Measurements from ENCODE around the gene URB1. TPM values are rescaled to one million over a fixed set of nuclear protein-coding genes. Genes with fewer than 3 reads are reported as not detected.

Gene URB1
- total and polyA plus RNA-seq, 9 of the 15 experiments (the other 6 are each of a cell fraction or from before 2014, with no cell fraction given) = 0.97 to 53.6 (median 21.5) TPM

- TF ChIP-seq CLOCK (CRISPR knock-in tag; IDR thresholded peaks at IDR 0.05; ENCODE audit: borderline replicate concordance) (no peak), ERF (CRISPR knock-in tag; IDR thresholded peaks at IDR 0.05) (no peak), NFE2L1 (tag; IDR thresholded peaks at IDR 0.05; ENCODE audit: borderline replicate concordance, low read depth) (no peak), HNRNPL (IDR thresholded peaks at IDR 0.05; ENCODE audit: low read depth, low read length) (no peak), ZNF436 (CRISPR knock-in tag; IDR thresholded peaks at IDR 0.05) (no peak), YY1 (IDR thresholded peaks at IDR 0.05; ENCODE audit: borderline replicate concordance in 1 of 3, control insufficient read depth in 1 of 3, extremely low read depth in 1 of 3, insufficient read depth in 3 of 3, insufficient read length in 1 of 3, insufficient replicate concordance in 2 of 3, low read depth in 1 of 3, low read length in 2 of 3) (no peak), ILF3 (IDR thresholded peaks at IDR 0.05; ENCODE audit: borderline replicate concordance) (no peak)
These were observed 56.1 kb downstream of the URB1 start (continued) for GRCh38 chr21:32336711-32337110.
